GM19452 (cell line): ENCODE measurements around the gene NFS1.
"Not testable (repeated sequence)": the region's sequence is repeated elsewhere in the genome, so short reads cannot be mapped to it uniquely, and the experiment has no call there.

Source experiments
- ATAC-seq: cut with Tn5 transposase; IDR thresholded peaks from one replicate; pipeline ENCODE4 v1.9.1; 2021; ENCODE audit not compliant: unreplicated experiment

NFS1 gene

DNA sequence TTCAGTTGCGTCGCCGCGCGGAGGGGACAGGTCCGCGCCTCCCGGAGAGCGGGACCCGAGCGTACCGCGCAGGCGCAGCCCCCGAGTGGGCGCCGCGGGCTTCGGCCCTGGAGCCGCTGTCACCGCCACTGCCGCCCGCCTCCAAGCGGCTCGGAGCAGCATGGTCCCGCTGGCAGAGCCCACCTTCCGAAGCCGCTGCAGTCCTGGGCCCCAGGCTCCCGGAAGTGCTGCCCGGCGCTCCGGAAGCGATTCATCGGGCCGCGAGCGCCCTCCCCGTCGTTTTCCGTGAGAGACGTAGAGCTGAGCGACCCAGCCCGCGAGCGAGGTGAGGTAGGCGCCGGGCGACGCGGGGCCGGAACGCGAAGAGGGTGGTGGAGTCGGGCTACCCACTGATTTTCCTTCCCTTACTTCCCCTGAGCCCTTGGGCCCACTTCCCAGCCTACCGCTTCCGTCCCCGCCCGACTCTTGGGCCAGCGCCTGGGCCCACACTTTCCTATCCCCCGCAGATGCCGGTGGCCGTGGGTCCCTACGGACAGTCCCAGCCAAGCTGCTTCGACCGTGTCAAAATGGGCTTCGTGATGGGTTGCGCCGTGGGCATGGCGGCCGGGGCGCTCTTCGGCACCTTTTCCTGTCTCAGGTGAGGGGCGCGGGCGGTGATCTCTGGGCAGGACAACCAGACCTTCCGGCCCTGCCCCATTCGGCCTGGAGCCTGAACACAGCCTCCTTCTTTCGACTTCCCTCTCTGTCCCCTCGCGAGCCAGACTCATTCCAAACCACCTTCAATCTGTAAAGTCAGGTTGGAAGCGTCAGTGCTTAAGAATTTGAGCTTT is at the start of gene NFS1, which contains the start of gene ROMO1:
Gene NFS1, minus strand, starts transcription at position 226 of the 830 bp plus-strand sequence. Its CDS starts 64 bp downstream, at position 162.
Gene ROMO1, plus strand, starts transcription at position 279 of the 830 bp plus-strand sequence. Its CDS starts 228 bp downstream, at position 507.
- ATAC-seq, result peak; percentile 79

DNA sequence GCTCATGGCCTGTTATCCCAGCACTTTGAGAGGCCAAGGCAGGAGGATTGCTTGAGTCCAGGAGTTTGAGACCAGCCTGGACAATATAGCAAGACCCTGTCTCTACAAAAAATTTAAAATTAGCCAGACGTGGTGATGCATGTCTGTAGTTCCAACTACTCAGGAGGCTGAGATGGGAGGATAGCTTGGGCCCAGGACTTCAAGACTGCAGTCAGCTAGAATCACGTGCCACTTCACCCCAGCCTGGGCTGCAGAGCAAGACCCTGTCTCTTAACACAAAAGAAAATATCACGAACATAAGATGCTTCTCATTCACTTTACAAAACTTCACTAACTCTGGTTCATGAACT is 45.3 kb upstream of the NFS1 start:
- ATAC-seq, result not testable (repeated sequence)

DNA sequence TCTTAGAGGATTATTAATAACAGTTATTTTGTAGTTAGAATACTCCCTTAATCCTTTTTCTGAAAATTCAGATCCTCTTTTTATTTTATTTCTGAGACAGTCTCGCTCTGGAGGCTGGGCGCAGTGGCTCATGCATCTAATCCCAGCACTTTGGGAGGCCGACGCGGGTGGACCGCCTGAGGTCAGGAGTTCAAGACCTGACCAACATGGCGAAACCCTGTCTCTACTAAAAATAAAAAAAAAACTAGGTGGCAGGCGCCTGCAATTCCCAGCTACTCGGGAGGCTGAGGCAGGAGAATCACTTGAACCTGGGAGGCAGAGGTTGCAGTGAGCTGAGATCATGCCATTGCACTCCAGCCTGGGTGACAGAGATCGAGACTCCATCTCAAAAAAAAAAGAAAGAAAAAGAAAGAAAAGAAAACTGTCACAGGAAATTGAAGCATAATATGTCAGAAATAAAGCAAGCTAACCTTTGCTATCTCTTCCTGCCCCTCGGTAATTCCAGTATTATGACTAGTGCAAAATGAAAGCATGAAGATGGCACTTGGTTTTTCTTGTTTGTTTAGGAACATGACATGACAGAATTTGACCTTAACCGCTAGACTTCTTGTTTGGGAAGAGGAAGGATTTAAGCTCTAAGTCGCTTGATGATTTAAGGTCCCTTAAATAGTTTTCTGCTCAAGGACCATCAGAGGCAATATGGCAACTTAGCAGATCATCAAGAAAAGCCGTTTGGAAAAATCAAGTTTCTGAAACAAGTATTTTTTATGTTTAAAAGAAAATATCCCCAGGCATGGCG is 44.7 kb upstream of the NFS1 start:
- ATAC-seq, result no peak

DNA sequence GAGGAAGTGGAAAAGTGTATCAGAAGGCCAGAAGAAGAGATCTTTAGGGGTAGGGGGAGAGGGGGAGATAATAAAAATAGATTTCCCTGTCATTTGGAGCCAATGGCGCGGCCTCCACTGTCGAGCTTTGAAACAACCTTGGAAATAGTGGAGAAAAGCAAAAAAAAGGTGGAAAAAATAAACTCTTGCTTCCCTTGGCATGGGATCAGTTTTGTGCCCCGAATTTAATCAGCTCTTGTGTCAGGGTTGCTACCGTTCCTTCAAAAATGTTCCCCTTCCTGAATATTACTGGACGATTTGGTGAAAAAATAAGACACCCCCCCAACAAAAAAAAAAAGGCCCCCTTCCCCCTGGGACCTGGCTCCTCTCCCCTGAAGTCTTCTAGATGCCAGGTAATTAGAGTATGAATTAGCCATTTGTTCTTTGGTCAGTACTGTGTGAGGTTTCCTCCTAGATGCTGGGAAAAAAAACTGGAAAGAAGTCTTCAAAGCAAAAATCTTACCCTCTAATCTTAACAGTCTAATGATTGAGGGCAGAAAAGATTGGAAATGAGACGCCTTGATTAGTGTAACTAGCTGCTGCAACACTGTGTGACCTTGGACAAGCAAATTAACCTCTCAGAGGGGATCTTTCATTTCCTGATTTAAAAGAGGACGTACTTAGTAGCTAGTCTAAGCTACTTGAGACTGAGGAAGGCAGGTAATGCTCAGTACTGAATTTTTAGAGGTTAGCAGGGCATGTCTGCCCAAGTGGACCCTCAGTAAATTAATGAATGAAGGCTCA is 43.8 kb upstream of the NFS1 start:
- no peak for ATAC-seq

DNA sequence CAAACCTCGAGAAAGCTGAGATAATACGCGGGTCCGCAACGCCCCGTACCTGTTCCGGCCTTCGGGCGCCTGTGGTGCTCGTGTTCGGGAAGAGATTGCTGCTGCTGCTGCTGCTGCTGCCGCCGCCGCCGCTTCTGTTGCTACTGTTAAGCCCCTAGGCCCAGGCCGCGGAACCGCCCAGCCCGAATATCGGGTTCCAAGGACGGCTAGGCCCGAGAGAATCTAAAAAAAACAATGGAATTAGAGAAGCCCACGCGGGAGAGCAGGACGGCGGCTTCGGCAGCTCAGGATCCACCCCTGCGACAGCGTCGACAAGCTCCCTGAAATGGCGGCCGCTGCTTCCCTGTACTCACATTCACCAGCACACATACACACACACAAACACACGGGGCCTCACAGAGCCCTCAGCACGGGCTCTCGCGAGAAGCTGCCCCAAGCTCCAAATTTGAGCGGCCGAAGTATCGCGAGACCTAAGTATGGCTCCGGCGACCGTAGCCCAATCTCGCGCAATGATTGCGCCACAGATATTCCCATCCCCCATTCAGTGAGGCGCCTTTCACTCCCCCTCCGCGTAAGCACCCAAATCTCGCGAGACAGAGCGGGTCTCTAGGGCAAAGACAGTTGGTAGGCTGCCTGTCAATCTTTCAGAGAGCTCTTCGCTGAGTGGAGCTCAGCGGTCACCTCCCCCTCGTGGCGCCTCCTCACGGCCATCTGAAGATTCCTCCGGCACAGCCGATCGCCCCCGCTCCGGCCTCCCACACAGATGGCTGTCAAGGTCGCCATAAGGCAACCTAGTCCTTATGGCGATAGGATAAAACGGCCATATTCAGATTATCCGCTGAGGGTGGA is 43.0 kb upstream of the NFS1 start, which contains the start of gene RBM39:
Gene RBM39, minus strand, starts transcription at position 369 of the 849 bp plus-strand sequence. CDS start 1,386 bp downstream, outside the sequence.
- ATAC-seq, result peak; percentile 86

DNA sequence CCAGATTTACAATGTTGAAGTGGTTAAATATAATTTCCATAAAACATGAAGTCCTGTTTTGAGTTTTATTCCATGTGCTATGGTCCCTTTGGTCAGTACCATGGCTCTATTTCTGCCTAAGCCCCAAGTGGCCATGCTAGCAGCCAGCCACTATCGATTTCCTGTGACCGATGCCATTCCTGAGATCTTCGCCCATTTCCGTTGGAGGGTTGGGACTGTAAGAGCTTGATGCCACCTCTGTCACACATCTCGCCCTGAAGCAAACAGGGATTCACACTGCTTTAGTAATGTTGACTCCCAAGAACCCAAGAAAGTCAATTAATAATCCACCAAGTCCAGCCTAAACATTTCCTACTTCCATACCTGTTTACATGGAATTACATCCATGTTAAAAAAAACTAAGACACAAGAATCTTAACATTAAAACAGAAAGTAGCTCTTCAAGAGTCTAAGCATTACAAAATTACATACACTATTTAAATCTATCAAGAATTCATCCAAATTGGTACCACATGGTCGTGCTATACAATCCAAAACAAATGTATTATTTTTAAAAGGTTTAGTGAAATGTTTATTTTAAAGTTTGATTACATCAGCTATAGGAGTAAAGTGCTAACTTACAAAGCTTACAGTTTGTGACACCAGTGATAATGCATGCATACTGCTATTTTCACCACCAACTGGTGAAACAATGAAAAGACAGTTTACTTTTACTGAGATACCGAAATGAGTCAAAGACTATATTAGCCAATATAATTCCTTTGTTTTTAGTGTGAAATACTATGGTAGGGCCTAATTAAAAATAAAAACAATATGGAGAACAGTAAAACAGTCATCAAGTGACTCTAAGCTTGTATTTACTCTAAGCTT is 40.4 kb upstream of the NFS1 start:
- ATAC-seq, result no peak

DNA sequence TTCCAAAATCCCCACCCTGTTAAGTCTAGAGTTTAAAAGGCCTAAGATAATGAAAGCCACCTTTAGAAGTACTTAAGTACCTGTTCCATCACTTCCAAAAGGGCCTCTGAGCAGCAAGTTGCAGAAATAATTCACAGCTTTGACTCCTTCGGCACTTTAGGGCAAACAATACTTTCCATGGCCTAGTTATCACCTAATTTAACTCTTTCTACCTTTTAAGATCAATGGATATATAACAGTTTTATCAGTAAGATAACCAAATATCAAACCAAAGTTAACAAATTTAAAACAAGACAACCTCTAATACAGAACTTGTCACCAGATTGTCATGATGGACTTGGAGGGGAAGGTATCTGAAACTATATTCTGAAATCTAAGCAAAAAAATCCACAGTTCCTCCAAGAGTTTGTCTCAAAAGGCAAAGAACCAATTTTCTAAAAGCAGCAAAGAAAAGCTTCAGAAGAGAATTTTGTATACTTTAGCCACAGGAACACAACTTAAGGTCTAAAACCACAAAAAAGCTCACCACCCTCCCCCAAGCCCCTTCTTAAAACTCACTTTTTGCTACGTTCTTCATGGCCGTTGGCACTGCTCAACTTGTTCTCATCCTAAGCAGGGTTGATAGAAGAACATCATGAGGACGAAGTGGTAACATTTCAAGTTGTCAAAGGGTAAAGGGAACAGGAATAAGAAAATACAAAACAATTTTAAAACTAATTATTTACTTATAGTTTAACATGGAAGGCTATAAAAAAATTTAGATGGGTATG is 39.4 kb upstream of the NFS1 start:
- no peak for ATAC-seq

DNA sequence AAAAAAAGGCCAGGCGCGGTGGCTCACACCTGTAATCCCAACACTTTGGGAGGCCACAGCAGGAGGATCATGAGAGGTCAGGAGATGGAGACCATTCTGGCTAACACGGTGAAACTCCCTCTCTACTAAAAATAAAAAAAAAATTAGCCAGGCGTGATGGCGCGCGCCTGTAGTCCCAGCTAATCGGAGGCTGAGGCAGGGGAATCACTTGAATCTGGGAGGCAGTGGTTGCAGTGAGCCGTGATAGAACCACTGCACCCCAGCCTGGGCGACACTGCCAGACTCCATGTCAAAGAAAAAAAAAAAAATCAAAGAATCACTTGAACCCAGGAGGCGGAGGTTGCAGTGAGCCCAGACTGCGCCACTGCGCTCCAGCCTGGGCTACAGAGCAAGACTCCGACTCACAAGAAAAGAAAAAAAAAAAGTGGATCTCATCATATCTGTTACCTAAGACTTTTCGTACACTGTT is 38.7 kb upstream of the NFS1 start:
- no peak for ATAC-seq

DNA sequence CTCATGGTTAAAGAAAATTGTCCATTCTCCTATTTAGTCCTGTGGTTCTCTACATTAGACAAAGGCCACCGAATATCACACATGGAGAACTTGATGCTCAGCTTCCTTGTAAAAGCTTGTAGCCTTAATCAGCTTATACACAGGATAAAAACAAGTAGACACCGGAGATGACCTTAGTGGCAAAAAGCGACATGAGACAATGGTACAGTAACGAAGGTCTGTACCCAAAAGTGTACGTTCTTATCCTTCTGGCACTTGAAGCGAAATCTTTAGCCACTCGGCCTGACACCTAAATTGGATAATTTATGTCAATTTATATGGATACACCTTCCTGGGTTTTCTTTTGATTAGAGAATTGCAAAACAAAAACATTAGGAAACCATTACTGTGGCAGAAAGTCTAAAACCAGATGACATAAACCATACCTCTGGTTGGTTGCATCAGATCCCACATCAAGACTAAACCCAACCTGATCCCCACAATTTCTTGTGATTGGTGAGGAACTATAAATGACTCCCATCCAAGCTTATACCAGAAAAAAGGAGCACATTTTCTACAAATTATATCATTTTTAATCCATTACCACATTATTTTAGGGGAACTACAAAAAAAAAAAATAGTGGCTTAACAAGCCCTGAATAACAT is 36.8 kb upstream of the NFS1 start:
- ATAC-seq, result no peak

DNA sequence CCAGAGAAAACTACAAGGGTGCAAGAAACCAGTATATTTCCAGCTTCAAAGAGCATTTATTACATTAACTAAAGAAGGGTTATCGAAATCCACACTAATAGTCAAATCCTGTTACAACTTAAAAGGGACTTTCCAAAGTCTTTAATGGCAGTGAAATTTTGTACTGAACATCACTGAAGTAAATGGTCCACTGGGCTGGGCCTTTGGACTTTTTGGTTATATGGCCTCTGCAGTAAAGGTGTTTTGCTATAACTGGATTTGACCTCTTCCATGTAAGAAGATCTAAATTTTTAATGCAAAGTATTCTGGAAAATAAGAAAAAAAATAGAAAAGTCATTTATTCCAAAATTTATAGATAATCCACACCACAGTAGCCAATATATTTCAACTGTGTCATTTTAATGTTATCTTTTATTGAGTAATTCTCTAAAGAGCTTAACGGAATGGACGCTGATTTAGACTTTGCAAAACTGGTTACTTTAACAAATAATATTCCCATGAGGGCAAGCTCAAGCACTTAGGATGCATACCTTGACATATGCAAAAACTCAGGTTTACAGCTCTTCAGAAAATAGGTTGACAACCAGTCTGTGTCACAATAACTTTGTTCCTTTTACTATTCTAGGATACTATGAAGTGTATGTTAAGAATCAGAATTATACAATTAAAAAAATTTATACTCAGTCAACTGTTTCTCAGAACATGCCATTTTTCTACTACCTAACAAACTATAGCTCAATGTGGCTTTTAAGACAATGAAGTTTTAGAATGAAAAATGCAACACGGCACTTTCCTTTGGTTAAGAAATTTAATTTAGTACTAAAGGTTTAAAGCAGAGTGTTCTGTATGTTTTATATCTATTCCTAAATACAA is 35.9 kb upstream of the NFS1 start:
- no peak for ATAC-seq

DNA sequence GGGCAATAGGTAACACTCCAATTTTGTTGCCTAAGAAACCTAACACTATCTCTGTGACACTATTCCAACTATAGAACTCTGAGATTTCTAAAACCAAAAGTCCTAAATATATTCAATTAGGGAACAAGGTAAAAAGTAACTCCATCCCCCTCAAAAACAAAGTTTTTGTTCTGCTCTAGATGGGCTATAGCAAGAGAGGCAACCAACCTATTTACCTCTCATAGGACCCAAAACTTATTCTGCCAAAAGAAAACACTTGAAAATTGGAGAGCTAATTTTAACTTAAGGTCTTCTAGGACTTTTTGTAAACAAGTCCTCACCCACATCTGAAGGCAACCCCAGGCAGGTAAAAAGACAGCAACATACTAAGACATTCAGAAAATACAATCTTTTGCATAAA is 35.2 kb upstream of the NFS1 start:
- ATAC-seq, result no peak

DNA sequence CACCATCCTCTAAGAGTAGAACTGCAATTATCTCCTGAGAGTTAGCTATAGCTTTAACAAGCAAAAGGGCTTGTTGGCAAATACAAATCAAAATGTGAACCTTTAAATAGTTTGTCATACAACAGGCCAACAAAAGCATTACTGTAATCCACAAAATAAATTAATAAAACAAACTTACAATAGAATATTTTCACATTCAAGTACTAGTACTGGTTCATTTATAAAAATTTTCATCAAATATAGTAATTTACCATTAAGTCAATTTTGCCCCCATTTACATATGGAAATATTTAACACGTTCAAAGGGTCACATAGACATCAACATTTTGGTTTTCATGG is 33.5 kb upstream of the NFS1 start:
- no peak for ATAC-seq

DNA sequence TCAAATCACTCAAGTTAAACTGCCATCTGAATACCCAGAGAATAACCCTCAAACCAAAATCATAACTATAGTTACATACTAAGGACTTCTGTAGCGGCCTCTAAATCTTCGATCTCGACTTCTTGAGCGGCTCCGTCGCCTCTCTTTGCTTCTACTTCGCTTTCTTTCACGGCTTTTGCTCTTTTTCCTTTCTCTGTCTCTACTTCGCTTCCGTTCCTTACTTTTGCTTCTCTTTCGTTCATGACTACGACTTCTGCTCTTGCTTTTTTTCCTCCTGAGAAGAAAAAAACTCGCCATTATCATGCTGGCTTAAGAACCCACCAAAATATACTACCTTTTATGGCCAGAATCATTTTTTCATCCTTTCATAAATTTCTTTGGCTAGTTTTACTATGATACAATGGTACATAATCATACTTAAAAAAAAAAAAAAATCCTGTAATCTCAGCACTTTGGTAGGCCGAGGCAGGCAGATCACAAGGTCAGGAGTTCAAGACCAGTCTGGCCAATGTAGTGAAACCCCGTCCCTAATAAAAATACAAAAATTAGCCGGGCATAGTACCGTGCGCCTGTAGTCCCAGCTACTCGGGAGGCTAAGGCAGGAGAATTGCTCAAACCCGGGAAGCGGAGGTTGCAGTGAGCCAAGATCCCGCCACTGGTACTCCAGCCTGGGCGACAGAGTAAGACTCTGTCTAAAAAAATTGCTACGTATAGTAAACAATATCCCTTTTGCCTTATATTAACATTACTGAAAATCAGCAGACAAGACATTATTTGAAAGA is 32.9 kb upstream of the NFS1 start:
- ATAC-seq, result no peak

DNA sequence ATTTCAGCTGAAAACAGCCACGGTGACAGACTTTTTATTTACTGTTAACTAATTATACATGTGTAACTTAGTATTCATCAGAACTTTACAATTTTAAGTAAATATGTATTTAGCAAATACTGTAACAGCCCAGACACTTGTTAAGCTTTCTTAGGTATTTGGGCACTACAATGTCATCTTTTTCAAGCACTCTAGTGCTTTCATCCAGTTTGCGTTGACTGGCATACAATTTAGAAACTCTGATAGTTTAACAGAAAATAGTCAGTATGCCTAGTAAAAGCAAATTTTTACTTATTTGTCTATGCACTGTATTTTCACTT is 32.3 kb upstream of the NFS1 start:
- no peak for ATAC-seq

DNA sequence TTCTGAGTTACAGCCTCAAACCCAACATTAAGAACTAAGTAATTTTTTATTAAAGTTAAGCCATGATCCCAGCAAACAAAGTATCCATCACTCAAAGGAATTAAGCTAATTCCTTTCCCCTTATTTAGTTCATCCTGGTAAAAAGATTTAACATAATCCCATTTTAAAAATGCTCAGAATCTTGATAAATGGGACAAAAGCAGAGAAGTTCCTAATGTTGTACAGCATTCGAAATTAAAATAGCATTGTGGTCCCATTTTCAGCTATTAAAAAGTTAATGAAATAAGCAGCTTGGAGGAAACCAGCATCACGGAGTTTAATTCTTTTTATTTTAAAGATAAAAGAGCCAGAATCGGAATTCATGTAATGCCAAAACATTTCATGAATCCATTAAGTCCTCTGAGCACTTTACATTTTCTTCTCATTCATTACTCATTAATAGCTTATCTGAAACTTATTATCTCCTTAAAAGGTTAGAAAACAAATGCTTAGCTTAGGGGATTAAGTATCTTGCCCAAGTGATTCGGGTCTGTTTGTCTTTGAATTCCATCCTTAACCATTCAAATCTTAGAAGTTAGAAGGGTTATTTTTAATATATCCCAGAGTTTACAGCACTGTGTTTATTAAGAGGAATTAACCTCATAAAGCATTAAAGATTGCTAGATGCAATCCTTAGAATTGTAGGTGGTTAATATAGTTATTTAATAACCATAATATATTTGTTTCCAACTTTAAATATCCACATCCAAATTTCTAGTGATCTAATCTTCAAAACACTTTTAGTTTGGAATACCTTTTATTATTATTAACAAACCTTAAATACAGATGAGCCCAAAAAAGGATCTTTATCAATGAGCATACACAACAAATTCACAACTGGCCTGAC is 31.7 kb upstream of the NFS1 start:
- ATAC-seq, result no peak
